Measurements from ENCODE around the gene BOK.

Gene BOK, protein sequence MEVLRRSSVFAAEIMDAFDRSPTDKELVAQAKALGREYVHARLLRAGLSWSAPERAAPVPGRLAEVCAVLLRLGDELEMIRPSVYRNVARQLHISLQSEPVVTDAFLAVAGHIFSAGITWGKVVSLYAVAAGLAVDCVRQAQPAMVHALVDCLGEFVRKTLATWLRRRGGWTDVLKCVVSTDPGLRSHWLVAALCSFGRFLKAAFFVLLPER

DNA sequence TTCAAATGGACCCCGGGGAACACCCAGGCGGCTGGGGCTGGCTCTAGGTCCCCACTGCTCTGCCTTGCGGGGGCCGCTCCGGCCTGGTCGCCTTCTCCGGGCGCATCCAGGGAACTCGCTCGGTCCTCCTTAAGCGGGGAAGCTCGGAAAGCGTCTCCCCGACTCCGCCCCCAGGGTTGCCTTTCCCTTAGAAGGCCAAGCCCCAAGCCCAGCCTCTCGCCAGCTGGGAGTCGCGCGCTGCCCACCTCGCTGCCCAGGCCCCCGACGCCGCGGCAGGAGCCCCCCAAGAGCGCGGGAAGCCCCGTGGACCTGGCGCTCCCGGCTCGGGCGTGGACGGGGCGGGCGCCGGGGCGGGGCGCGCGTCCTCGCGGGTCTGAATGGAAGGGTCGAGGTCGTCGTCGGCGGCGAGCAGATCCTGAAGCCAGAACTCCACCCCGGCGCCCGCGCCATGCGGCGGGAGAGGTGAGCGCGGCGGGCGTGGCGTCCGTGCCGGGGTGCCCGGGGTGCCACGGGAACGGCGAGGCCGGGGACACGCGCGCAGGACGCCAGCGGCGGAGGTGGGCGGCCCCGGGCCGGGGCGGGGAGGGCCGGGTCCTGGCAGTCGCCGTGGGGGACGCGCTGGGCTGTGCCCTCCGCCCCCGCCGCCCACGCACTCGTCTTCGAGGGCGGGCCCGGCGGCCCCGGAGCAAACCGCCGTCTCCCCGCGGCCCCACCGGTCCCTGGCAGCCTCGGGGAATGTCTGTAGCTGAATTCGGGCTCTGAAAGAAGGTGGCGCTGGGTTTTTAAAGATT lies at the start of gene BOK:
TSS of gene BOK (plus strand) at position 214 of the 791 bp plus-strand sequence. CDS start 739 bp downstream, outside the sequence.
- TF ChIP-seq, protein P1, sequence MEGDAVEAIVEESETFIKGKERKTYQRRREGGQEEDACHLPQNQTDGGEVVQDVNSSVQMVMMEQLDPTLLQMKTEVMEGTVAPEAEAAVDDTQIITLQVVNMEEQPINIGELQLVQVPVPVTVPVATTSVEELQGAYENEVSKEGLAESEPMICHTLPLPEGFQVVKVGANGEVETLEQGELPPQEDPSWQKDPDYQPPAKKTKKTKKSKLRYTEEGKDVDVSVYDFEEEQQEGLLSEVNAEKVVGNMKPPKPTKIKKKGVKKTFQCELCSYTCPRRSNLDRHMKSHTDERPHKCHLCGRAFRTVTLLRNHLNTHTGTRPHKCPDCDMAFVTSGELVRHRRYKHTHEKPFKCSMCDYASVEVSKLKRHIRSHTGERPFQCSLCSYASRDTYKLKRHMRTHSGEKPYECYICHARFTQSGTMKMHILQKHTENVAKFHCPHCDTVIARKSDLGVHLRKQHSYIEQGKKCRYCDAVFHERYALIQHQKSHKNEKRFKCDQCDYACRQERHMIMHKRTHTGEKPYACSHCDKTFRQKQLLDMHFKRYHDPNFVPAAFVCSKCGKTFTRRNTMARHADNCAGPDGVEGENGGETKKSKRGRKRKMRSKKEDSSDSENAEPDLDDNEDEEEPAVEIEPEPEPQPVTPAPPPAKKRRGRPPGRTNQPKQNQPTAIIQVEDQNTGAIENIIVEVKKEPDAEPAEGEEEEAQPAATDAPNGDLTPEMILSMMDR (IDR thresholded peaks at IDR 0.05; ENCODE audit: insufficient read depth, missing control alignments) = no peak
- DNase-seq (ENCODE audit: insufficient read length, low spot score) = peak; percentile 86
- FAIRE-seq = no peak

DNA sequence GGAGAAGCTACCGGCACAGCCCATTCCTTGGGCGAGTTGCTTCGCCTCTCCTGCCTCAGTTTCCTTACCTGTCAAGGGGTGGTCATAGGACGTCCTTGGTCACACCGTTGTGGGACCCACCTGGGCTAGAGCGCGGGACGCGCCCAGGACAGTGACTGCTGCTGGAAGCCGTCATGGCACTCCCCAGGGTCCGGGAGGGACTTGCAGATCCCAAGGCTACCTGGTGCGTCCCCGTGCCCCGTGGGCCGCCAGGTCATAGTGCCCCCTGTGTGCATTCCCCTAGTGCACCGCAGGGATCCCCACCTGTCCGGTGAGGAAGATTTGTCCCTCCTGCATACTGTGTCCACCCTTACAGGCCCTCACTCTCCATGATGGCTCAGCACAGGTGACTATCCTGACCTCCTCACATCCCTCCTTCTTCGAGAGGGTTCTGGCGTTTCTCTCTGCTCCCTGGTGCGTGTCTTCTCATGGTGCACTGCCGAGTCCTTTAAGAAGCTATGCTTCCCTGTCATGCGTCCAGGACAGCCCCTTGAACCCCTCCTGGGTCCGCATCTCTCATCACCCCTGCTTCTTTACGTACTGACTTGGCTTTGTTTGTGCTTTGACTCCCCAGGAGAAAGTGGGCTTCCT lies 49.3 kb upstream of the BOK start:
- TF ChIP-seq, protein P1 (IDR thresholded peaks at IDR 0.05; ENCODE audit: insufficient read depth, missing control alignments) = no peak
- no peak for FAIRE-seq
- DNase-seq (ENCODE audit: insufficient read length, low spot score) = no peak

DNA sequence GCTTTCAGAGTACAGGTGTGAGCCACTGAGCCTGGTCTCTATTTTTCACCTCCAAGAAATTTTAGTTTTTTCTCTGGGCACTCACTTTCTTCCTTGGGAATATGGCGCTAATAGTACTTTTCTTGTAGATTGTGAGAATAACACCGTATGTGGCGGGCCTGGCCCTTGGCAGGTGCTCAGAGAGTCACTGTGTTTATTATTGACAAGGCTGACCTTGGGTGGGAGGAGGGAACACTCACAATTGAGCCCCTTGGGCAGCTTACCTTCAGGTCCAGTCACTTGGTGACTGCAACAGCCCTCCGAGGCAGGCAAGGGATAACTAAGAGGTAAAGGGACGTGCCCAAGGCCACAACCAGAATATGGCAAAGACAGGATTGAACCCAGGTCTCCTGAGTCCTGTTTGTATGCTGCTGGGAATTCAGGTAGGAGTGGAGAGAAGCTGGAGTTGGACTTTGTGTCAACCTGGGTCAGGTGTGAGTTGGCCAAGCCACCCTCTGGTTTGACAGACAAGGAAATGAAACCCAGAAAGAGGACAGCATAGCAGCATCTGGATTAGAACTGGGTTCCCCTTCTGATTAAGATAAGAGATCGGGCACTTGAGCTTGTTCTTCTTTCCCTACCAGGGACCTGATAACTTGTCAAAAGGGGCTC lies 47.3 kb upstream of the BOK start:
- no peak for DNase-seq (ENCODE audit: insufficient read length, low spot score)
- no peak for FAIRE-seq
- TF ChIP-seq, protein P1 (IDR thresholded peaks at IDR 0.05; ENCODE audit: insufficient read depth, missing control alignments) = no peak

DNA sequence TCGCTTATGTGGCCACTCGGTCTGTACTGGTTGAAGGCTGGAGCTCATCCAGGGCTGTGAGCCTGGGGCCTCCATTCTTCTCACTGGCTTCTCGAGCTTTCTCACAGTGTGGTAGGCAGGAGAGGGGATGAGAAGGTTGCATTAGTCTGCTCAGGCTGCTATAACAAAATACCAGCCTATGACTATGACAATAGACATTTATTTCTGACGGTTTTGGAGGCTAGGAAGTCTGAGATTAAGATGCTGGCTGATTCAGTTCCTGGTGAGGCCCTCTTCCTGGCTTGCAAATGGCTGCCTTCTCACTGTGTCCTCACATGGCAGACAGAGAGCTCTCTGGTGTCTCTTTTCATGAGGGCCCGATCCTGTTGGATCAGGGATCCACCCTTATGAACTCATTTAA lies 44.0 kb upstream of the BOK start:
- no peak for FAIRE-seq
- TF ChIP-seq, protein P1 (IDR thresholded peaks at IDR 0.05; ENCODE audit: insufficient read depth, missing control alignments) = no peak
- DNase-seq (ENCODE audit: insufficient read length, low spot score) = no peak

DNA sequence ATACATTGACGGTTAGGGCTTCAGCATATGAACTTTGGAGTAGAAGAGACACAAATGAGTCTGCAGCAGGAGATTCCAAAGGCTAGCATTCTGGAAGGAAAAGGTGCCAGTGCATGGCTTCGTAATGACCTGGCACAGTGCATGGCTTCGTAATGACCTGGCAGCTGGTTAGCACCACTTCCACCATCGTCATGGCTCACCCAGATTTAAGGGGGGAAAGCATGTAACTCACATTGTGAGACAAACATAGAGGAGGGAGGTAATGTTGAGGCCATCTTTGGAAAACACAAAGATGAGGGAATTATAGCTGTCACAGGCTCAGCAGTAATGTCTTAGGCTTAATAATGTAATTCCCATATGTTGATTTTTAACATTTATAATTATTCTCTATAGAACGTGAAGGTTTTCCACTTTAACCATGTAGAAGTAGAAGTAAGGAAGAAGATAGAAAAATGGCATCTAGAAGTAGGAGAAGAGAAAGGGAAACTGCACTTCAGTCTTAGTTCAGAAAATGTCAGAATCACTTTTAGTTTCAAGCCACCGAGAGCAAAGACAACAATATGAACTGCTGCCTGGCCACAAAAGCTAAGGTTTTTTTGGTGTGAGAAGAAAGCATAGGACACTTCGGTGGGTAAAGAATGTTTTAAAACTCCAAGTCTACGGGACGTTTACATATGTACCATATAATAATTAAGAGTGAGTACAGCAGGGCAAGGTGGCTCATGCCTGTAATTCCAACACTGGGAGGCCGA lies 43.4 kb upstream of the BOK start:
- TF ChIP-seq, protein P1 (IDR thresholded peaks at IDR 0.05; ENCODE audit: insufficient read depth, missing control alignments) = no peak
- FAIRE-seq (no peak), DNase-seq (ENCODE audit: insufficient read length, low spot score) (no peak)

DNA sequence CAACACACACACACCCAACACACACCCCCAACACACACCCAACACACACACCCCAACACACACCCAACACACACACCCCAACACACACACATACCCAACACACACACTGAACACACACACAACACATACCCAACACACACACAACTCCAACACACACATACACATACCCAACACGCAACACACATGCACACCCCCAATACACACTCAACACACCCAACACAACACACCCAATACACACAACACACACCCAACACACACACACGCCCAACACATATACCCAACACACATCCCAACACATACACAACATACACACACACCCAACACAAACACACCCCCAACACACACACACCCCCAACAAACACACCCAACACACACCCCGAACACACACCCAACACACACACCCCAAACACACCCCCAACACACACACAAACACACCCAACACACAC lies 42.0 kb upstream of the BOK start:
- FAIRE-seq (no peak), DNase-seq (ENCODE audit: insufficient read length, low spot score) (no peak)
- TF ChIP-seq, protein P1 (IDR thresholded peaks at IDR 0.05; ENCODE audit: insufficient read depth, missing control alignments) = no peak
